ENCODE results near the gene RPS6KC1.

Gene RPS6KC1

DNA sequence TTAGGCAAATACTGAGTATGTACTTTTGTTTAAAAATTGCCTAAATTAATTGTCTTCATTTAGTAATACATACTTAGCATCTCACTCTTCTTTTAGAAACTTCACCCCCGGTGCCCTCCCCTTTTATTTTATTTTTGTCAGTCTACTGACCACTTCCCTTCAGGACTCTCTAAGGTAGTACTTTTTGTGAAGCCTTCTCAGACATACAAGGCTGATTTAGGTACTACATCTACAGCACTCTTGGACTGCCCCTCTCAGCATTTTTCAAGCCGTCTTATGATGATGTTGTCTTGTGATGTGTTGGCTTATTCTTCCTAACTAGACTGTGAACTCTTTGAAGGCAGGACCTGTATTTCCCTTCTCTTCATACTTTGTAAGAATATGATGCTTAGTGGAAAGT lies 24.7 kb downstream of the RPS6KC1 start:
- no peak overlapping the region for H3K27ac ChIP-seq
- no peak for TF ChIP-seq ZFX (IDR thresholded peaks at IDR 0.05)
- TF ChIP-seq CTCF (conservative IDR thresholded peaks at IDR 0.05), result no peak

DNA sequence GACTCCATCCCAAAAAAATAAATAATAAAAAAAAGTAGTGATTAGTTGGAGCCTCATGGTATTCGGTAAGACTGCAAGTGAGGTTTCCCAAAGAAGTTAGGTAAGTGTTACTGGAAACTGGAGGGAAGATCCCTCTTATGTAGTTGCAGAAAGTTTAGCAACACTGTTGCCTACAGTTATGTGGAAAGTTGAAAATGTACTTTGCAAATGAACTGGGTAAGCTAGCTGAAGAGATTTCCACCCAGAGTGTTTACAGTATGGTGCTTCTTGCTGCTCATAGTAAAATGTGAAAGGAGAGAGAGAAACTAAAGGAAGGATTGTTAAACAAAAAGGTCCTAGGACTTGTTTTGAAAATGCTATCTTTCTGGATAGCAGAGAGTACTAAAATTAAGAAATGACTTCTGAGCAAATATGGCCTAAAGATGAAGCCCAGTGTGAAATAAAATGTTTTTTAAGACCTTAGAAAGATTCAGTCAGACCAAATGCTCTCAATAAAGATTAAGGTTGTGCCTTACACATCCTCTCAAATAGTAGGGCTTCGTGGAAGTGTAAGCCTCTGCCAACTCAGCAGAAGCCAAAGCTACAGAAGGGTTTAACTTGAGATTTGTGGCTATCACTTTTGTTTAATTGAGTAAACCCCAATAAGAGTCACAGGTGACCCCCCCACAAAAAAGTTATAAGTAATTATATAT lies 31.5 kb downstream of the RPS6KC1 start:
- H3K27ac ChIP-seq, result no peak overlapping the region
- TF ChIP-seq ZFX (IDR thresholded peaks at IDR 0.05) (no peak), CTCF (conservative IDR thresholded peaks at IDR 0.05) (no peak)

DNA sequence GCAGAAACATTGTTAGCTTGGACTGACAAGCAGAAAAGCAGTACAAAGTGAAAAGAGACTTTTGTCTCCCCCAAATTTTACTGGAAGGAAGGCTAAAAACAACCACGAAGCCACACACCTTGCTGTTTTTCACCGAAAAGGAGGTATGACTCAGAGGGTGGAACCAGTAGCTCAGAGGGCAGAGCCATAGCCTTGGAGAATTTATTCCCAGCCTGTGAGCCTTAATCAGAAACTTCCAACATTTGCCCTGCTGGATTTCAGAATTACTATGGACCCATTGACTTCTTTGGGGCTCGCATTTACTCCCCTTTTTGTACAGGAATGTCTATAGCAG lies 32.0 kb downstream of the RPS6KC1 start:
- H3K27ac ChIP-seq, result no peak overlapping the region
- TF ChIP-seq ZFX (IDR thresholded peaks at IDR 0.05), result no peak
- TF ChIP-seq CTCF (conservative IDR thresholded peaks at IDR 0.05), result no peak

GRCh38 chr1:213087911-213088310 lies 36.9 kb downstream of the RPS6KC1 start:
- TF ChIP-seq CTCF (conservative IDR thresholded peaks at IDR 0.05), result no peak

GRCh38 chr1:213089924-213090677 lies 39.1 kb downstream of the RPS6KC1 start:
- TF ChIP-seq CTCF (conservative IDR thresholded peaks at IDR 0.05), result no peak
- TF ChIP-seq ZFX (IDR thresholded peaks at IDR 0.05), result no peak
- no peak overlapping the region for H3K27ac ChIP-seq

More at GRCh38 chr1:213087911-213088310, 36.9 kb downstream of the RPS6KC1 start:
- H3K27ac ChIP-seq, result peak overlapping the region; percentile 18; the same call in 1 of the 2 replicates

DNA sequence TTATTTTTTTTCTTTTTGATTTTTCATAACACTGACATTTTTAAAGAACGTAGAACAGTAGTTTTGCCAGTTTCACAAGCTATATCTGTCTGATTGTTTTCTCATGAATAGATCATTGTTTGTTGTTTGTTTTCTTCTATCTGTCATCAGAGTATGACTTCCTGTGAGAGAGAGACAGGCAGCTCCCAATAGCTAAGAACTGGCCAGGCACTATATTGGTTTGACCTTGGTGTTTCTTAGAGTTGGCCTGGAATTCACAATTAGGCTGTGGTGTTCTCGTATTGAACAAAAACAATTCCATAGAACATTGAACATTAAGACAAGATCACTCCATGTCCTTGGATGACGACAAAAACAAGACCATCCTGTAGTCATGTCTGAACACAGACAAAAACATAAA lies 43.4 kb downstream of the RPS6KC1 start:
- TF ChIP-seq ZFX (IDR thresholded peaks at IDR 0.05), result no peak
- TF ChIP-seq CTCF (conservative IDR thresholded peaks at IDR 0.05), result no peak
- no peak overlapping the region for H3K27ac ChIP-seq

DNA sequence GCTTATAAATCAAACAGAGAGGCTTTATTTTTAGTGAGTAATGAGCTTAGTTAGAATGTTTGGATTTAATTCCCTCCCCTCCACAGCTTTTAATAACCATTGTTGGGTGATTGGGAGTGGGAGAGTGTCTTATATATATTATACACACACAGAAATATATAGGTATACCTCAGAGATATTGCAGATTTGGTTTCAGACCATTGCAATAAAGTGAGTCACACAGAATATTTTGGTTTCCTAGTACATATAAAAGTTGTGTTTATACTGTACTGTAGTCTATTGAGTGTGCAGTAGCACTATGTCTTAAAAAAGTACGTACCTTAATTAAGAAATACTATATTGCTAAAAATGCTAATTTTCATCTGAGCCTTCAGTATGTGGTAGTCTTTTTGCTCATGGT lies 44.4 kb downstream of the RPS6KC1 start:
- H3K27ac ChIP-seq, result no peak overlapping the region
- no peak for TF ChIP-seq CTCF (conservative IDR thresholded peaks at IDR 0.05)

Measured in C4-2B (cell line).